ENCODE measurements around the gene TMCC1.

GRCh38 chr3:129611812-129612533 lies 281.5 kb downstream of the TMCC1 start:
- TF ChIP-seq POLR2A (IDR thresholded peaks at IDR 0.05; ENCODE audit: low read length) (no peak), GATA1 (IDR thresholded peaks at IDR 0.05; ENCODE audit: low read depth, low read length) (no peak)
